HT-29 (cell line): Measurements from ENCODE around the gene GSTM5. TPM values are rescaled to one million over a fixed set of nuclear protein-coding genes. Genes with fewer than 3 reads are reported as not detected.
"Not testable (repeated sequence)": the region's sequence is repeated elsewhere in the genome, so short reads cannot be mapped to it uniquely, and the experiment has no call there.

Source experiments
- DNase-seq: peaks from one replicate; pipeline ENCODE4 v3.0.0-alpha.2; 2015; ENCODE audit warnings: low spot score
- total RNA-seq: library from RNA; depleted of rRNA; stranded (reverse); fragments of >200 nt; shearing (Covaris generic); gene quantifications from 2 replicates; pipeline ENCODE4 v1.2.3, GENCODE V29; 2014; rRNA removed

GSTM5 gene
- not detected in 2 replicates for total RNA-seq

GRCh38 chr1:109711593-109712320 lies at the start of gene GSTM5:
TSS of gene GSTM5 (plus strand) at chr1:109712251. CDS start at chr1:109712313, 62 bp downstream.
- DNase-seq, result not testable (repeated sequence)

GRCh38 chr1:109664671-109665070 lies 47.4 kb upstream of the GSTM5 start:
- no peak for DNase-seq

DNA sequence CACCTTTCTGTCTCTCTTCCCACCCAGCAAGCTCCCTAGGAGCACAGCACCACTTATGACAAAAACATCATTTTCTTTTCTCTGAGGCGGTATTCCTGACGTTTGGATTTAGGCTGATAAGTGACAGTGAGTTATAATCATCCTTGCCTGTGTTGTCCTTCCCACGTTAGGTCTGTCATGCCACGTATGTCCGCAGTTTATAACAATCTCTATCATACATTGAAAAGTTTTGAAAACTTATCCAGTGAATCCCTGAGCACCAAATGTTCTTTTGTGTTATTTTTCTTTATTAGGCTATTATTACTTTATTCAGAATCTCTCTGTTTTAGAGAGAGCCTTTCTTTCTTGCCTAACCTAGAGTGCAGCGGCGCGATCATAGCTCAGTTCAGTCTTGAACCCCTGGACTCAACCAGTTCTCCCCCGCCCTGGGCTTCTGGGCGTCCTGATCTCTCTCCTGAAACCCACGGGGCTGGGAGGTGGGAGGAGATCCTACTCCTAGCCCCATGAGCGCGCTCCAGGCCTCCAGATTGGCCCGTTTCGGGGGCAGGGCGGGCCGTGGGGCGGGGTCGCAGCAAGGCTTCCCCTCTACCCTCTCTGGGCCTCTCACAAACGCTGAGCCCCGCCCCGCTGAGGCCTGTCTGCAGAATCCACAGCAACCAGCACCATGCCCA lies 44.5 kb upstream of the GSTM5 start, which contains the start of gene GSTM2:
Gene GSTM2, plus strand, starts transcription at position 606 of the 671 bp plus-strand sequence. Its CDS starts 59 bp downstream, at position 665.
- no peak for DNase-seq

GRCh38 chr1:109668123-109668775 lies 43.8 kb upstream of the GSTM5 start:
- DNase-seq, result no peak

DNA sequence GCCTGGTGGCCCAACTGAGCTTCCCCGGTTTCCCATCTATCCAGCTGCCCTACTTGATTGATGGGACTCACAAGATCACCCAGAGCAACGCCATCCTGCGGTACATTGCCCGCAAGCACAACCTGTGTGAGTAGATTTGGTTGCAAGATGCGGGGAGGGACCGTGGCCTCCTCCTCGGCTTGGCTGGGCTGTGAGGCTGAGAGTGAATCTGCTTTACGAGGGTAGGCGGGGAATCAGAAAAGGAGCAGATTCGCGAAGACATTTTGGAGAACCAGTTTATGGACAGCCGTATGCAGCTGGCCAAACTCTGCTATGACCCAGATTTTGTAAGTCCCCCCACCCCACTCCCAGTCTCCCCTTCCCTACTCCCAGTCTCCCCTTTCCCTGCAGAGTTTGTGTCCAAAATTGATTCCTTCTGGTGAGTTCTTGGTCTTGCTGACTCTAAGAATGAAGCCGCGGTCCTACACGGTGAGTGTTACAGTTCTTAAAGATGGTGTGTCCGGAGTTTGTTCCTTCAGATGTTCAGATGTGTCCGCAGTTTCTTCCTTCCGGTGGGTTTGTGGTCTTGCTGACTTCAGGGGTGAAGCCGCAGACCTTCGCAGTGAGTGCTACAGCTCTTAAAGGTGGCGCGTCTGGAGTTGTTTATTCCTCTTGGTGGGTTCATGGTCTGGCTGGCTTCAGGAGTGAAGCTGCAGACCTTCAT lies 42.7 kb upstream of the GSTM5 start:
- no peak for DNase-seq

DNA sequence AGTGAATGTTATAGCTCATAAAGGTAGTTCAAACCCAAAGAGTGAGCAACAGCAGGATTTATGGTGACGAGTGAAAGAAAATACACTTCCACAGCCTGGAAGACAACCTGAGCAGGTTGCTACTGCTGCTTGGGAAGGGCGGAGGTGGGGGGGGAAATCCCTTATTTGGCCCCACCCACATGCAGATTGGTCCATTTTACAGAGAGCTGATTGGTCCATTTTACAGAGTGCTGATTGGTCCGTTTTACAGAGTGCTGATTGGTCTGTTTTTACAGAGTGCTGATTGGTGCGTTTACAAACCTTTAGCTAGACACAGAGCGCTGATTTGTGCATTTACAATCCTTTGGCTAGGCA lies 42.1 kb upstream of the GSTM5 start:
- not testable (repeated sequence) for DNase-seq

DNA sequence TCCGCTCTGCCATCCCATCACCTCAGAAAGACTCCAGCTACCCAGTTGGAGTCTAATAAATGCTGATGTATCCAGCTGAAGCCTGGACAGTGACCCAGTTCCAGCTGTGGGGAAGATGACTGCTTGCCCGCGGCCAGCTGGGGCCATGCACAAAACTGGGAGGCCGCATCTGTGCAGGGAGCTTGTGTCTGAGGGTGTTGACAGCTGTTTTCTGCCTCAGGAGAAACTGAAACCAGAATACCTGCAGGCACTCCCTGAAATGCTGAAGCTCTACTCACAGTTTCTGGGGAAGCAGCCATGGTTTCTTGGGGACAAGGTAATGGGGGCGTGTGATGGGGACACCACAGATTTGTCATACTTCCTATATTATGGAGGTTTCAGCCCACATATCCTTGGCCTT lies 41.0 kb upstream of the GSTM5 start:
- no peak for DNase-seq

DNA sequence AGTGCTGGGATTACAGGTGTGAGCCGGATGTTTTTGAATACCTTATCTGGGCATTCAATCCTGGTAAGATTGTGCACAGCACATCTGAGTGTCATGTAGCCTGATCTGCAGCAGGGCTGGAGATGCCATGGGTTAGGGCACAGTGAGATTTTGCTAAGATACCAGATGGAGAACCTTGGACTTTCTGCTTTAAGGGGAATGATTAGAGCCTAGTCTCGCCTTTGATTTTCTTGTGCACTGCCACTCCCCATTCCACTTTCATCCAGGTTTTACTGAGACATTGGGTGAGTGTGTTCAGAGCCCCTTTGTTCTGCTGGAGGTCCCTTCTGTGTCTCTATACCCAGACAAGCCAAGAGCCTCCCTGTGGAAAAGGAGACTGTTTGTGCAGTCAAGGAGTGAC lies 38.2 kb upstream of the GSTM5 start:
- not testable (repeated sequence) for DNase-seq

DNA sequence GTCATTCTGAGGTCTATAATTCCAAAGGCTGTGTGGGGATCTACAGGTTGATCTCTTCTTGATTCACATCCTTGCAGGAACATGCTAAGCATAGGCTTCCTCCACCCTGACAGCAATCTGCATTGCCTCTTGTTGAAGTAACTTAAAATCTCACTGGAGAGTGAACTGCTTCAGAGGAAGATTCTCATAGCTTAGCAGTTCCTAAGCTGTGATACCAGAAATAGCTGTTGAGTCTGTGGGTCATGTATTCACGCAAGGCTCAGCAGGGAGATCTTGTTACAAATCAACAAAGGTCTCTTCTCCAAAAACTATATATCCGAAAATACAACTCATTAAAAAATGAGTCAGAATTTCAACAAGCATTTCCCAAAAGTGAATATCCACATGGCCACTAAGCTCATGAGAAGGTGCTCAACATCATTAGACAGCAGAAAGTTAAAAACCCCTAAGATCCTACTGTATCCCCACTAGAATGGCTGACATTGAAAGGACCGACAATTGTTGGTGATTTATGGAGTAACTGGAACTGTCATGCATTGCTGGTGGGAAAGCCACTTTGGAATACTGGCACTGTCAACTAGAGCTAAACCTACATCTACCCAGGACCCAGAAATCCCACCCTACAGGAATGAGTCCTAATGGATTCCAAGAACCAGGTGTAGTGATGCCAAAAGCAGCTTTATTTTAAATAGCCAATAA lies 35.2 kb upstream of the GSTM5 start:
- not testable (repeated sequence) for DNase-seq

DNA sequence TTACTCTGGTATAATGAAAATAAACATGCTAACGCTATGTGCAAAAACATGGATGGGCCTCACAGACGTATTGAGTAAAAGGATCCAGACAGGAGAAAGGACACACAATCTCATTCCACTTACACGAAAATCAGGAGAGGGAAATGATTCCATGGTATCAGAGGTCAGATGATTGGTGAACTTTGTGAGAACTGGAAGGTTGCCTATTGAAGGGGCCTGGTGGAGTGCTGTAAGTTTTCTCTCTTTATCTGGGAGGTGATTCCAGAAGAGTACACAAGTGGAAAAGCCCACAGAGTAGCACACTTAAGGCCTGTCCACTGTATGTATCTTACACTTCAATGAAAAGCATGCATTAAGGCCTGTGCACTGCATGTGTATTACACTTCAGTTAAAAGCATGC lies 34.6 kb upstream of the GSTM5 start:
- DNase-seq, result no peak

DNA sequence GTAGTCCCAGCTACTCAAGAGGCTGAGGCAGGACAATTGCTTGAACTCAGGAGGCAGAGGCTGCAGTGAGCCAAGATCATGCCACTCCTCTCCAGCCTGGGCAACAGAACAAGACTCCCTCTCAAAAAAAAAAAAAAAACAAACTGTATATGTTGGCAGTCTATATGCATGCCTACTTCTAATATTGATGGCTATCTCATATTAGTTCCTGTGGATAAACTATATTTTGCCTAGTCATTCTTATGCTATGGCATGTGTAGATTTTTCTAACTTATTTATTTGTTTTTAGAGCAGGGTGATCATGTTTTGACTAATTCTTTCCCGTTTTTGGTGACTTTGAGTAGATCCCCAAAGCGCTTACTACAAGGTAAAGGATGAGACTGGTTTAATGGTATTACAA lies 33.4 kb upstream of the GSTM5 start:
- DNase-seq, result not testable (repeated sequence)

DNA sequence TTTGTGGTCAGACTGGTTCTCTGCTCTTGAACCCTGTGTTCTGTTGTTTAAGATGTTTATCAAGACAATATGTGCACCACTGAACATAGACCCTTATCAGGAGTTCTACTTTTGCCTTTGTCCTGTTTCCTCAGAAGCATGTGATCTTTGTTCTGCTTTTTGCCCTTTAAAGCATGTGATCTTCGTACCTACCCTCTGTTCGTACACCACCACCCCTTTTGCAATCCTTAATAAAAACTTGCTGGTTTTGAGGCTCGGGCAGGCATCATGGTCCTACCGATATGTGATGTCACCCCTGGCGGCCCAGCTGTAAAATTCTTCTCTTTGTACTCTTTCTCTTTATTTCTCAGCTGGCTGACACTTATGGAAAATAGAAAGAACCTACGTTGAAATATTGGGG lies 27.3 kb upstream of the GSTM5 start:
- not testable (repeated sequence) for DNase-seq

DNA sequence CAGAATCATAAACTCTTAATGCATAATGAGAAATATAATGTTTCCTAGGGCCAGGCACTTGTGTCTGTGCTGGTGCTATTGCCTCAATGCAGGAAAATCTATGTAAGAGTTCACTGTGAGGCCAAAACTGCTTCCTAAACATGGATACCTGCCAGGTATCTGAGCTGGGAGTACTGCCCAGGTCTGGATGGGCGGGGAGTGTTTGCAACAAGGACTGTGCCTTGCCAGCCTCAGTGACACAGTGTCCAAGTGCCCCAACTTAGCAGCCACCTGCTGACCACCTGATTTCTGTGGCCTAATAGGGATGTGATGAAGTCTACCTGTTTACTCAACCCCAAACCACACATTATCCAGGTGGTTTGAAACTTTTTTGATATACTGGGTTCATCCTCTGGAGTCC lies 26.7 kb upstream of the GSTM5 start:
- not testable (repeated sequence) for DNase-seq

DNA sequence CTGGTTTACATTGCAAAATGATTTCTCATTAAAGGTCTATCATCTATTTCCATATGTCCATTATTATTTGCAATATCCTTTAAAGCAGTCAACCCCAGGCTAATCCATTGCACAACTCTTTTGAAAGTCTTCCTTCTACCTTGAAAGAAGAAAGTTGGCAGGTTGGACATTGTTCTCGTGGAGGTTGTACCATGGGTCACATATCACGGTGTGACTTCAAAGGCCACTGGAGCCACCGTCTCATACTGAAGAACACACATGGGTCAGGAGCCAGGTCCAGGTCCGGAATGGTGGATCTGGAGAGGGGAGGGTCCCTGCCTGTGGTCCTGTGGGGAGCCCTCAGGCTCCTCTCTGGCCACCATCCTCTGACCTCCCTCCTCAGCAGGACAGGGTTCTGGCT lies 26.2 kb upstream of the GSTM5 start:
- not testable (repeated sequence) for DNase-seq

GRCh38 chr1:109687109-109687508 lies 24.9 kb upstream of the GSTM5 start:
- not testable (repeated sequence) for DNase-seq

DNA sequence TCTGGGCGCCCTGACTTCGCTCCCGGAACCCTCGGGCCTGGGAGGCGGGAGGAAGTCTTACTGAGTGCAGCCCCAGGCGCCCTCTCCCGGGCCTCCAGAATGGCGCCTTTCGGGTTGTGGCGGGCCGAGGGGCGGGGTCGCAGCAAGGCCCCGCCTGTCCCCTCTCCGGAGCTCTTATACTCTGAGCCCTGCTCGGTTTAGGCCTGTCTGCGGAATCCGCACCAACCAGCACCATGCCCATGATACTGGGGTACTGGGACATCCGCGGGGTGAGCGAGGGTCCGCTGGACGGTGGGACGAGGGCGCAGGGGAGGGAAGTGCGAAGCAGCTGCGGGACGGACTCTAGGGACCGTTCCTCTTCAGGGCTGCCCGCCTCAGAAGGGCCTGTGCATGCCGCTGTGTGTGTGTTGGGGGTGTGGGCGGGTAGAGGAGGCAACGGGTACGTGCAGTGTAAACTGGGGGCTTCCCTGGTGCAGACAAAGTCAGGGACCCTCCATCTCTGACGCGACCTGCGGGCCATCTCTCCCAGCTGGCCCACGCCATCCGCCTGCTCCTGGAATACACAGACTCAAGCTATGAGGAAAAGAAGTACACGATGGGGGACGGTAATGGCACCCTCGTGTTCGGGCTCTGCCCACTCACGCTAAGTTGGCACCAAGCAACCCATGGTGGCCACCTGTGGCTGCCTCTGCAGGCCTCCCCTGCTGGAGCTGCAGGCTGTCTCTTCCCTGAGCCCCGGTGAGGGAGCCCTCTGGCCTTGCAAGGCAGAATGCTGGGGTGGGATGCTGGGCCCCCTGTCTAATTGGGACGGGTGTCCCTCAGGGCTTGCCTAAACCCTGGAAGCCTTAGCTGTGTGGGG lies 24.2 kb upstream of the GSTM5 start, which contains the start of gene GSTM1:
Gene GSTM1, plus strand, starts transcription at position 177 of the 859 bp plus-strand sequence. Its CDS starts 57 bp downstream, at position 234.
- no peak for DNase-seq

- DNase-seq, result no peak
These were observed 22.1 kb upstream of the GSTM5 start for GRCh38 chr1:109689844-109690405.

DNA sequence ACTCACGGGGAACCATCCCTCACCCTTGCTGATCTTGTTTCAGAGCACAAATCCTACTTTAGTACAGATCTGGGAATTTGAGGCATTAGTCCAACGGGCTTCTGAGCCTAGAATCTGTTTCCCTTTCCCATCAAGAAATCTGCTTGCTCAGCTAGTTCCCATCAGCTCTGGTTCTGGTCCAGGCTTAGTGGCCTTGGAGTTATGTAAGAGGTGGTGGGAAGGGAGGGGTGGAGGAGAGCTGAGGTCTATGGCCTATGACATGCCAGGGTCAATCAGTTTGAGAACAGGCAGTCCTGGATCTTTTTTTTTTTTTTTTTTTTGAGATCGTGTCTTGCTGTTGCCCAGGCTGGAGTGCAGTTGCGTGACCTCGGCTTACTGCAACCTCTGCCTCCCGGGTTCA lies 20.3 kb upstream of the GSTM5 start:
- no peak for DNase-seq

- not testable (repeated sequence) for DNase-seq
These were observed 17.7 kb upstream of the GSTM5 start for GRCh38 chr1:109694400-109694799.

- not testable (repeated sequence) for DNase-seq
These were observed 16.9 kb upstream of the GSTM5 start for GRCh38 chr1:109695138-109695537.
